Endothelial cell of umbilical vein (primary cell): ENCODE results near the gene BTLA. TPM values are rescaled to one million over a fixed set of nuclear protein-coding genes. Genes with fewer than 3 reads are reported as not detected.

ENCODE experiments used
- BruUV-seq: library from RNA; stranded (reverse); fragments of 400-500 nt; replicated peaks from 2 replicates; lab custom pipeline; 2021; lab: Mats Ljungman, UMichigan
- CTCF ChIA-PET: fragments of 300-600, 350-600 bp; sonication (Branson Sonifier 250); formaldehyde crosslinking; loops from one replicate; lab custom pipeline; 2021; ENCODE audit warnings: antibody characterized with exemption, inconsistent platforms; lab: Charles Lee
- POLR2A ChIA-PET: fragments of 300-600, 350-600 bp; sonication (Branson Sonifier 250); formaldehyde crosslinking; loops from one replicate; lab custom pipeline; 2021; ENCODE audit warnings: antibody characterized with exemption, inconsistent platforms; lab: Charles Lee
- DNase-seq: peaks from one replicate; pipeline ENCODE4 v3.0.0-alpha.2; 2011; ENCODE audit warnings: low read depth, low spot score
- FAIRE-seq: peaks from 2 replicates; lab custom pipeline; 2011; peaks lifted over from hg19 to GRCh38; lab: Jason Lieb, UNC
- H2AFZ ChIP-seq: 2 replicates; pipeline ENCODE4 v1.6.0; 2012; ENCODE audit warnings: low read depth, low read length, control low read depth, inconsistent platforms
- H3K27ac ChIP-seq: 2 replicates; pipeline ENCODE4 v1.5.1; 2011; ENCODE audit warnings: low read depth, mild to moderate bottlenecking, control low read depth, low read length, moderate library complexity; ENCODE audit not compliant: insufficient read depth
- H3K27me3 ChIP-seq, 2 experiments: 2 replicates each; pipeline versions ENCODE4 v1.6.0 to v1.6.1; 2011; ENCODE audit warnings: low read length in 2 of 2, mixed read lengths in 1 of 2; ENCODE audit not compliant: control insufficient read depth in 2 of 2, insufficient read depth in 2 of 2
- H3K36me3 ChIP-seq, 2 experiments: 2 replicates in 1 of 2; 3 replicates in 1 of 2; pipeline ENCODE4 v1.5.1; 2011; ENCODE audit warnings: low read length in 2 of 2, mild to moderate bottlenecking in 1 of 2, moderate library complexity in 1 of 2; ENCODE audit not compliant: control insufficient read depth in 2 of 2, insufficient read depth in 2 of 2; ENCODE audit errors: extremely low read depth in 1 of 2
- H3K4me1 ChIP-seq: 3 replicates; pipeline ENCODE4 v1.5.1; 2011; ENCODE audit warnings: mild to moderate bottlenecking, low read length; ENCODE audit not compliant: control insufficient read depth, insufficient read depth; ENCODE audit errors: extremely low read depth
- H3K4me2 ChIP-seq: 2 replicates; pipeline ENCODE4 v1.6.1; 2011; ENCODE audit warnings: low read length, control low read depth, mixed read lengths; ENCODE audit not compliant: insufficient read depth
- H3K4me3 ChIP-seq, 3 experiments: fragments of 200-600 bp in 1 of 3; sonication (generic), shearing (Covaris generic) in 1 of 3; replicated peaks in 1 of 3; 2 replicates each; pipeline ENCODE4 v1.5.1; 2011 to 2016; ENCODE audit warnings: control low read depth in 3 of 3, low read length in 3 of 3, mild to moderate bottlenecking in 2 of 3, inconsistent platforms in 1 of 3, low read depth in 1 of 3, moderate library complexity in 1 of 3; ENCODE audit not compliant: insufficient read depth in 1 of 3
- H3K79me2 ChIP-seq: 2 replicates; pipeline ENCODE4 v1.6.0; 2012; ENCODE audit warnings: low read length, inconsistent platforms; ENCODE audit not compliant: control insufficient read depth, insufficient read depth
- H3K9ac ChIP-seq: replicated peaks from 2 replicates; pipeline ENCODE3; 2011; ENCODE audit warnings: low read length, control low read depth; ENCODE audit not compliant: insufficient read depth; ENCODE audit errors: extremely low read depth
- H3K9me1 ChIP-seq: replicated peaks from 3 replicates; pipeline ENCODE4 v1.6.0; 2011; ENCODE audit warnings: mild to moderate bottlenecking, low read length; ENCODE audit not compliant: control insufficient read depth, insufficient read depth; ENCODE audit errors: extremely low read depth
- H3K9me3 ChIP-seq: replicated peaks from 2 replicates; pipeline ENCODE4 v1.5.1; 2012; ENCODE audit warnings: low read length, inconsistent platforms; ENCODE audit not compliant: control insufficient read depth, insufficient read depth
- H4K20me1 ChIP-seq: replicated peaks from 2 replicates; pipeline ENCODE3; 2011; ENCODE audit warnings: mild to moderate bottlenecking, low read length; ENCODE audit not compliant: control insufficient read depth, insufficient read depth; ENCODE audit errors: extremely low read depth
- CTCF ChIP-seq, 2 donors: IDR thresholded peaks; 1 replicate in 1 of 2; 2 replicates in 1 of 2; pipeline ENCODE4 v1.5.1; 2011; ENCODE audit warnings: low read length in 2 of 2, mild to moderate bottlenecking in 2 of 2, moderate library complexity in 2 of 2, control low read depth in 1 of 2, inconsistent platforms in 1 of 2, low read depth in 1 of 2; ENCODE audit not compliant: insufficient read depth in 1 of 2; ENCODE audit errors: extremely low read depth in 1 of 2
- EZH2 ChIP-seq: IDR thresholded peaks from 2 replicates; pipeline ENCODE4 v1.6.1; 2012; ENCODE audit warnings: borderline replicate concordance, low read depth, mild to moderate bottlenecking, moderate library complexity, low read length, inconsistent platforms; ENCODE audit not compliant: severe bottlenecking
- FOS ChIP-seq: IDR thresholded peaks from 2 replicates; pipeline ENCODE4 v1.6.1; 2011; ENCODE audit warnings: mild to moderate bottlenecking, low read length, moderate library complexity, borderline replicate concordance; ENCODE audit not compliant: insufficient read depth
- GATA2 ChIP-seq: IDR thresholded peaks from 2 replicates; pipeline ENCODE4 v1.7.0; 2011; ENCODE audit warnings: low read depth, mild to moderate bottlenecking, moderate library complexity, mixed read lengths, low read length; ENCODE audit not compliant: insufficient read length, insufficient read depth
- JUN ChIP-seq: IDR thresholded peaks from 2 replicates; pipeline ENCODE4 v1.6.1; 2011; ENCODE audit warnings: borderline replicate concordance, low read depth; ENCODE audit not compliant: insufficient read length, insufficient read depth
- MYC ChIP-seq: IDR thresholded peaks from one replicate; pipeline ENCODE4 v1.6.1; 2011; ENCODE audit warnings: mild to moderate bottlenecking, low read depth, low read length
- POLR2A ChIP-seq: IDR thresholded peaks from 2 replicates; pipeline ENCODE4 v1.6.1; 2012; ENCODE audit warnings: low read depth, mild to moderate bottlenecking, control low read depth, low read length
- POLR2AphosphoS5 ChIP-seq: IDR thresholded peaks from 2 replicates; pipeline ENCODE4 v1.6.1; 2012; ENCODE audit warnings: low read depth, mild to moderate bottlenecking, control low read depth, low read length, moderate library complexity; ENCODE audit not compliant: insufficient read depth
- dilution Hi-C: fragments of 300-500 bp; cut with MboI; formaldehyde crosslinking; loops from one replicate; pipeline ENCODE4 v1.15.0; 2019; ENCODE audit warnings: low sequenced_read_pairs; ENCODE audit not compliant: extremely low pct_ligation_motif_present
- intact Hi-C: fragments of 100-400 bp; cut with micrococcal nuclease; formaldehyde crosslinking; loops from one replicate; pipeline ENCODE4 v1.10.0; 2022
- polyA plus RNA-seq, 4 experiments: library from polyadenylated mRNA; depleted of rRNA in 3 of 4; stranded (reverse) in 3 of 4; unstranded in 1 of 4; fragments of >200 nt; gene quantifications; 2 replicates each; pipeline versions ENCODE4 v1.2.1 to v1.2.3, GENCODE V29; 2011 to 2012; ENCODE audit warnings: missing spikeins in 1 of 4
- total RNA-seq: library from RNA; stranded (reverse); gene quantifications from 2 replicates; pipeline ENCODE4 v1.2.3, GENCODE V29; 2021
- TF ChIP-seq, protein P1 (sequence below): IDR thresholded peaks from 2 replicates; pipeline ENCODE4 v1.6.1; 2011; ENCODE audit not compliant: insufficient read depth, insufficient read length

The BTLA gene
- total and polyA plus RNA-seq, 2 donors (not counting 3 experiments of a cell fraction or from before 2014, with no cell fraction given): not detected

DNA sequence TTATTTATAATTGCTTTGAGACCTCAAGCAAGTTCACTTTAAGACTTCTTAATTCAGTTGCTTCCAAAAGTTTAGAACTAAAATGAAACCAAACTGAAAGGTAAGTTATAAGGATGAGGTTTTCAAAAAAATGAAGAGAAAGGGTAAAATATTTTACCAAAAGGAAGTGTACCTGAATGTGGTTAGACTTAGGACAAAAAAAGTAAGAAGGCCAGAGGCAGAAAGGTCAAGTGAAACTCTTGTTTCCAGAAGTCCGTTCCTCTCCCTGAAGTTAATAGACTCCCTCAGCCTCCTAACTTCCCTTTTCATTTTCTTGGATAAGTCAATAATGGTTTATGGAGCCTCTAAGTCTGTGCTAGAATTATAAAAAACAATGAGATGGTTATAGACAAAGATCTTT lies 16.6 kb downstream of the BTLA start:
- Histone ChIP-seq H2AFZ (no peak overlapping the region), H3K9ac (no peak overlapping the region), H3K27ac (no peak overlapping the region), H3K9me3 (no peaks in the 10 kb centered on the region), H4K20me1 (no peaks in the 10 kb centered on the region), H3K9me1 (no peaks in the 10 kb centered on the region), H3K4me3 (no peak overlapping the region), H3K27me3 (no peaks in the 10 kb centered on the region), H3K79me2 (no peaks in the 10 kb centered on the region), H3K4me1 (no peaks in the 10 kb centered on the region), H3K4me2 (no peak overlapping the region), H3K36me3 (no peaks in the 10 kb centered on the region)
- CTCF ChIA-PET: no interaction called here
- BruUV-seq: no TSS peak
- TF ChIP-seq POLR2A (no peak), CTCF (IDR thresholded peaks at IDR 0.05; ENCODE audit: extremely low read depth in 1 of 2, insufficient read depth in 1 of 2, low read depth in 1 of 2, low read length in 2 of 2) (no peak), GATA2 (no peak), JUN (no peak), FOS (no peak), POLR2AphosphoS5 (no peak), EZH2 (no peak), MYC (no peak)
- TF ChIP-seq, protein P1, sequence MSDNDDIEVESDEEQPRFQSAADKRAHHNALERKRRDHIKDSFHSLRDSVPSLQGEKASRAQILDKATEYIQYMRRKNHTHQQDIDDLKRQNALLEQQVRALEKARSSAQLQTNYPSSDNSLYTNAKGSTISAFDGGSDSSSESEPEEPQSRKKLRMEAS: no peak
- intact Hi-C loops: no loop called here
- POLR2A ChIA-PET: no interaction called here
- FAIRE-seq (no peak), DNase-seq (no peak)
- dilution Hi-C loops: no loop called here
